GDM1 (cell line): ENCODE data around the gene EMILIN3.
A peak's percentile ranks its signal among the peaks of the same experiment; 100 is the strongest.
"Not testable (repeated sequence)": the region's sequence is repeated elsewhere in the genome, so short reads cannot be mapped to it uniquely, and the experiment has no call there.

ENCODE experiments used
- DNase-seq: peaks from one replicate; lab custom pipeline; 2025; lab: John Stamatoyannopoulos, UW

Gene EMILIN3

GRCh38 chr20:41316602-41317545, 49.7 kb downstream of the EMILIN3 start:
- DNase-seq = peak; percentile 38

DNA sequence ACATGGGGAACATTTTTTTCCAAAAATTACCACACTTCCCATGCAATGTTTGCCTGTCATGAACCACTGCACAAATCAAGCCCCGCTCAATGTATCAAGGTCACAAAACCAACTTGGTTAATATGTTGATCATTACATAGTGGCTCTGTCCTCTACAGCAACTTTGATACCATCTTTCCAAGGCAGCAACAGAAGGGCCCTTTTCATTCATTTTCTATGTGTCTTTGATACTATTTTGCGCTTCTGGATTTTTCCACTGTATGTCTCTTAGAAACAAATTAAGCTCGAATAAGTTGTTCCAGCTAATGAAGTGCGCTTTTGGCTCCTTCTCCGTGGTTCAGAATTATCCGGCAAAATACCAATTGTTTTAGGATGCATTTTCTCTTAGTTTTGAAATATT, 50.6 kb downstream of the EMILIN3 start:
- DNase-seq = no peak

- no peak for DNase-seq
These were observed 52.2 kb downstream of the EMILIN3 start for GRCh38 chr20:41314386-41314785.

DNA sequence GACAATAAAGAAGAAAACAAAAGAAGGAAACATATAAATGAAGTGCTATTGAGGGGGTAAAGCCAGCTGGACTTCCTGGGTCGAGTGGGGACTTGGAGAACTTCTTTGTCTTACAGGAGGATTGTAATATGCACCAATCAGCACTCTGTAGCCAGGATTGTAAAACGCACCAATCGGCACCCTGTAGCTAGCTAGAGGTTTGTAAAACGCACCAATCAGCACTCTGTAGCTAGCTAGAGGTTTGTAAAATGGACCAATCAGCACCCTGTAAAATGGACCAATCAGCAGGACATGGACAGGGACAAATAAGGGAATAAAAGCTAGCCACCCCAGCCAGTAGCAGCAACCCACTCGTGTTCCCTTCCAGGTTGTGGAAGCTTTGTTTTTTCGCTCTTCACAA, 54.6 kb downstream of the EMILIN3 start:
- not testable (repeated sequence) for DNase-seq
